NCI-H345 treated with DMSO at 0.1 percent for 48 hours (cell line): ENCODE data around the gene SIAH2.

Source experiments
- DNase-seq: peaks from one replicate; lab custom pipeline; 2025; ENCODE audit not compliant: unreplicated experiment; lab: John Stamatoyannopoulos, UW

SIAH2 gene

DNA sequence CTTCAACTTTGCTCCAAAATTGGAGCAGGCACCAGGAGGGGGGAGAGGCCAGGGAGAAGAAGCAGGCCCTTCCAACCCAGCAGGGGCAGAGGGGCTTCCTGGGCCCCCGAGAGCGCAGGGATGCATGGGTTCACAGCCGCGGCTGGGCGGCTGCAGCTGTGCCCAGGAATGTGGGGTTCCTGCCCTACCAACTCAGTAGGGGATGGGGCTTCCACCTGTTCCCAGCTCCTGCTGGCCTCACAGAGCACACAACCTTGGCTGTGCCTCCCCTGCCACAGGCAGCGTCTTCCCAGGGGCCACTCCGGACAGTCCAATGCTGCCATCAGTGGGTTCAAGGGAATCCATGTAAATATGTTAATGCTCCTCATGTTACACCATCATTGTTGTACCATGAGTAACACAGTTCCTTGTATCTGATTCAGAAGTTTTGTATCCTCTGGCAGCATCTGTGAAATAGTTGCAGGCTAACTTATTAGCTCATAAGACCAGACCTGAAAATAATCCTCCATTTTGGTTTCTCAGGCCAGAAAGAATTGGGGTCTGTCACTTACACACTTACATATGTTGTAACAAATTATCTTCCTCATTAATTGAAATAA, 12.1 kb upstream of the SIAH2 start:
- no peak for DNase-seq

DNA sequence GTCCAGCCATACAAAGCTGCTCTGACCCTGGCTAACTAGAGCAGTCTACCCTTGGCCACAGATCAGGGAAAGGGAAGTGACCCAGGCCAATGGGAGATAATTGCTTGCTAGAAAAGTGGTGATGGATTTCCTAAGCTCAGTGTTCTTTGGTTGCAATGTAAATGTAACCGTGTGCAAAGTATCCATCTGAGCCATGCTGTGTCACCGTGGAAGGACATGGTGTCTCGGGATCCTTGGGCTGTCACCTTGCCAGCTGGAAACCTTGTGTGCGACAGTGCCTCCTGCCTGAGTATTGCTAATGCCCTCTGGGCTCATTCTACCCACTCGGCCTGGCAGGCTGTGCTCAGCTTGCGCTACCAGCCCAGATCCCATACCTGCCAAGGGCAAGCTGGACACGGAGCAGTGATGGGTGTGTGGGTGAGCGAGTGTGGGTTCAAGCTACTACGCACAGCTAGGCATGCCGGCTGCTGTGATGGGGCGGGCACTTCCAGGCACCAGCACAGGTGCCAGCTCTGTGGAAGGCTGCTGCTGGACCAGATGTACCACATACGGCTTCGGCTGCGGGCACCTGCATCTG, 10.7 kb upstream of the SIAH2 start:
- no peak for DNase-seq

GRCh38 chr3:150771600-150771999, 8.6 kb upstream of the SIAH2 start:
- no peak for DNase-seq

GRCh38 chr3:150770681-150771080, 7.7 kb upstream of the SIAH2 start:
- no peak for DNase-seq

DNA sequence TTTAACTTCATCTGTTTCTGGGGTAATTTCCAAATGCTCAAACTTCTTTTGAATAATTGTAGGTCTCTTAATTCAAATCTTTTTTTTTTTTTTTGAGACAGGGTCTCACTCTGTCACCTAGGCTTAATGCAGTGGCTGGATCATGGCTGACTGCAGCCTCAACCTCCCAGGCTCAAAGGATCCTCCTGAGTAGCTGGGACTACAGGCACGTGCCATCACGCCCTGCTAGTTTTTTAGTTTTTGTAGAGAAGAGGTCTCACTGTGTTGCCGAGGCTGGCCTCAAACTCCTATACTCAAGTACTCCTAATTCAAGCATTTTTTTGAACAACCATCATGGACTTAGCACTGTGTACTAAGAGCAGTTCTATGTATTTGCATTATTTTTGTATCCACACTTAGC, 3.8 kb upstream of the SIAH2 start:
- no peak for DNase-seq

DNA sequence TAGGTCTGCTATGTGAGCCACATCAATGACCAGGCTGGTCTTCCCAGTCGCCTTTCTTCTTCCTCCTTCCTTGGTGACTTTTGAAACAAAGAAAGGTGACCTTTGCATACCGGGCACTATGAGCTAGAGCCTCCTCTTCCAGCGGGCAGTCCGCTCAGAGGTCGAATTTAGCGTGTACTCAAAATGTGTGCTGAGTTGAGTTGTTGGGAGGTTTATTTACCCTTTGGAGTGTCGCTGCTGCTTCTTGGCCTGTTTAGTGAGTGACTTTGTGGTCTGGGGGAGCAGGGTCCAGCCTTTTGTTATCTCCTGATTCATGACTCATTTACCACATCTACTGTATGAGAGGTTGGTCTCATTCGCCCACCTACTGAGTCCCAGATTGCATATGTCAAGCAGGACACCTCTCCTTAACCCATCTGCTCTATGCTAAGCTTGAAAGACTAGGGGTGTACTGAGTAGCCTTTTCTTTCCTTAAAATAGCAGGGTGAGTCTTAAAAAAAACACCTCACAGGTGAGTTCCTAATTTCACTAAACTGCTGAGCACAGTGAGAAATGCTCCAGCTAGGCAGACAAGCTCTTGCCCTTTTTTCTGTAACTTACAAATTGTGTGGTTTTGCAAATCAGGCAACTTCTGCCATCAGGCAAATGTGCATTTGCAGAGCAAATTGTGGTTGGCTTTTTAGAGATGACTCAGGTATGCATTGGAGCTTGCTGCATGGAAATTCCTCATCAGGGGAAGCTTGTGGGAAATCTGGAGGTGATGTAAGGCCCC, 3.2 kb upstream of the SIAH2 start:
- DNase-seq, result no peak

GRCh38 chr3:150764967-150765366, 2.0 kb upstream of the SIAH2 start:
- DNase-seq, result no peak

DNA sequence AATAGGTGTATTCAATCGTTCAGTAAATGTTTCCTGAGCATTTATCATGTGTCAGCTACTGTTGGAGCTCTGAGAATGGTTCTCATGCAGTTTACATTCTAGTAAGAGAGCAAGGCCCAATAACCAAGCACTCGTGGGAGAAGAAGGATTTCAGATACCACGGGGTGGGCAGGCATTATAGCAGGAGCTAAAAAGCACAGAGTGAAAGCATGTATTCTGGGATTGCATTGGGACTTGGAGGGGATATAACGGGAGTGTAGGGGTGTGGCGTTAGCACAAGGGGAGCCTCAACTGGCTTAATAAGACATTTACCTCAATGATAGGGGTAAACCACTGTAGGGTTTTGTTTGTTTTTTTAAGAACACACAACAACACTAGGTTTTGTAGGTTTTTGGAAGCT, 1.6 kb upstream of the SIAH2 start:
- no peak for DNase-seq

DNA sequence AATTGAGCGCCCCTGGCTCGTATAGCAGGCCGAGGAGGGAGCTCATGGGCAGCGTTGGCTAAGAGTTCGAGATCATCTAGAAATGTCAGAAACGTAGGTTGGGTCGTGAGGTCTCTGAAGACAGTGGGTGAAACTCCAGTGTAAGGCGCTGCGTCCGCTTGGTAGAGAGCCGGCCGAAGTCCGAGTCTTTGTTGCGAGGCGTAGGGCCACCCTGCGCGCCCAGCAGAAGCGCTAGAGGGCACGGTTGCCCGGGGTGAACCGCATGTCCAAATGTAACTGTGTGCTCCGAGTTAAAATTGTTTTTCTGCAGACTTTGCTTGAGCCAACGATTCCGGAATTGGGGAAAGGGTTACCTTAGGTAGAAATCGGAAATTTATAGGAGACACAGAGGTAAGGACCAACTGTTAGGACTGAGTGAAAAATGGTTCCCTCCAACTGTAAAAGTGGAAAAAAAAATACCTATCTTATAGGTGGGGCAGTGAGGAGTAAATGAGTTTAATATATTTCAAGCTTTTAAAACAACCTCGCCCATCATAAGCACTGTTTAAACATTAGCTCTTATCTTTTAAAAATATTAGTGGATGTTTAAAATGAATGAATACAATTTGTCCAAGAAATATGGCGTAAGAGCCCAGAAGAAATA, 993 bp upstream of the SIAH2 start:
- DNase-seq, result no peak

DNA sequence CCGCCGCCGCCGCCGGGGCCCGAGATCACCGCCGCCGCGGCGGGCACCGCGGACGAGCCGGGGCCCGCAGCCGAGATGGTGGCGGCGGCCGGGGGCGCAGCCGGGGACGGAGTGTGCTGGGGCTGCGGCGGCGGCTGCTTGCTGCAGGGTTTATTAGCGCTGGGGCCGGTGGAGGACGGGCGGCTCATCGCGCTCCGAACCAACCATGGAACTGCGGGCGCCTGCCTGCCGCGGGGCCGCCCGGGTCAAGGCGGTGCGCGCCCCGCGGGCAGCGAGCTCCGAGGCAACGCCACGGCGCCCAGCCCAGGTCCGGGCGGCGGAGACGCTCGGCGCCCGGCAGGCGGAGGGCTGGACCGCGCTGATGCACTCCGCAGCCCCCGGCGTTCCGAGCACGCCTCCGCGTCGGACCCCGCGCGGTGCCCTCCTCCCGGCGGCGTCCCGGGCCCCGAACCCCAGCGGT, 277 bp downstream of the SIAH2 start:
- no peak for DNase-seq

DNA sequence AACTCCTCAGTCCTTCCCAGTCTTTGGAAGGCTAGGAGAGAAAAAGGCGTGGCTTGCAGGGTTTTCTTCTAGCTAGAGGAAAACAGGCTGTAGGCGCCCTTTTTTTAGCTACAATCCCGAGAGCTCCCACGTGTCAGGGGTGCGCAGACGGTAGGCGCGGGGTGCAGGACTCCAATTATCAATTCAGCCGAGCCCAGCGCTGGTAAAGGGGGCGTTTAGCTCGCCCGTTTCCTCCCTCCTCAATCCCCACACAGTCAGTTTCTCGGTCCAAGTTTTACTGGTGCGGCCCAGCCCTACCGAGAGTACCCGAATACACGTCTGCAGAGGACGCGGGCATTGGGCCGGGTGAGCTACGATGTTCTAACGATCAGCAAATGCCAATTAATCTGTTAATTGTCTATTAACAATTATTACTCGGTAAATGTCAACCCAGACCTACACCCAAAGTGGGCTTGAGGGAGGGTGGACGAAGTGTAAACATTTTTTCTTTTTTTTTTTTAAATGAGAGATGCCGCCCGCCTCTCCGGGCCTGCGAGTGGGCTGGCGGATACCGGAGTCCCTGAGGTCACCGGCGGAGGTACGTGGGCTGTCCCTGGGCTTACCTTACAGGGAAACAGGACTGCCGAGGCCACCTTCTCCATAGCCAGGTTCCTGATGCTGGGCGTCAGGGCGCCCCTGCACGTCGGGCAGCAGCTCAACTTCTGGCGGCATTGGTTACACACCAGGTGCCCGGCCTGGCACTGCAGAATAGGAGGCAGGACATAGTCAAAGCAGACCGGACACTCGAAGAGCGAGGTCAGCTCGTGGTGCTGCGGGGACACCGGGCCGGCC, 923 bp downstream of the SIAH2 start:
- DNase-seq, result peak; percentile 3

- DNase-seq, result no peak
Observed at GRCh38 chr3:150760431-150761200, 2.4 kb downstream of the SIAH2 start.

DNA sequence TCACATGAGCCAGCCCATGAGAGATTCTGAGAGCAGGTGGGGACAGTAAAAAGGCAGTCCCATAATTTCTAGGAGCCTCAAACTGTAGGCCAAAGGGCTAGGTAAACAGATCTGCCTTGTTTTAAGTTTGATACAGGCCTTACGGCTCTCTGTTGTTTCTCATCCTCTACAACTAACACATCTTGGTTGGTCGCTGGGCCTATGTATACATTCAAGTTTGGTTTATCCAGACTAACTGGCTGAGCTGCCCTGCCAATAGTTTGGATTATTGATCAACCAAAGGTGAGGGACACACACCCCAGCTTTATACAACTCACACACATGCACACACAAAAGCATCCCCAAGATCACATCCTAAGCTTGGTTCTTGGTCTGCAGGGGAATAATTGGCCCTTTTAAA, 3.0 kb downstream of the SIAH2 start:
- DNase-seq, result no peak

DNA sequence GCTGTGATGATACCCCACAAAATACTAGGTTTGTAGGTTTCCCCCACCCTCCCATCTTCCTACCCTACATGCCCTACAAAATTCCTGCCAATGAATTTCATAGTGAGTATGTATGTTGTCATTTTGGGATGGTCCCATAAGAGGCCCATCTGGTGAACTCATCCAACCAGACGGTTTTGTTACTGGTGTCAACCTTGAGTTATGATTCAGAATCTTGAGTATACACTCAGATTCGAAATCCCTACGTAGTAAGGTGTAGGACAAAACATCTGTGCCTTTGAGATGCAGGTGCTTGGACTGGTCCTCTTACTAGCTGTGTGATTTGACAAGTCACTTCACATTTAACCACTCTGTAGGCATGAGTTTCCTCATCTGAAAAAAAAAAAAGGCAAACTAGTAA, 3.6 kb downstream of the SIAH2 start:
- DNase-seq, result no peak

DNA sequence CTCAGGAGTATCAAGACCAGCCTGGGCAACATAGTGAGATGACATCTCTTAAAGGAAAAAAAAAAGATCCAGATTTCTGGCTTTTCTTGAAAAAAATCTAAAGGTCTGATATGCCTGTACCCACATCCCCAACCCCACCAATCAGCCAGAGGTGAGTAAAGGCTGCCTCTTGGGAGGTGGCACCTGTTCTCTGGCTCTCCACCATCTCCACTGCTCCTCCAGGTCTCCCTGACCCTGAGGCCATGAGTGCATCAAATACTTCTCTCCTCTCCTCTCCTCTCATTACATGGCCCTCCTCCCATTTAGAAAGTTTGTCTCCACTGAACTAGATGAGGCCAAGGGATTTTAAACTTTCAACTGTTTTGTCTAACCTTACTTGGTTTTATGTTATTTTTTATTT, 5.2 kb downstream of the SIAH2 start:
- no peak for DNase-seq

DNA sequence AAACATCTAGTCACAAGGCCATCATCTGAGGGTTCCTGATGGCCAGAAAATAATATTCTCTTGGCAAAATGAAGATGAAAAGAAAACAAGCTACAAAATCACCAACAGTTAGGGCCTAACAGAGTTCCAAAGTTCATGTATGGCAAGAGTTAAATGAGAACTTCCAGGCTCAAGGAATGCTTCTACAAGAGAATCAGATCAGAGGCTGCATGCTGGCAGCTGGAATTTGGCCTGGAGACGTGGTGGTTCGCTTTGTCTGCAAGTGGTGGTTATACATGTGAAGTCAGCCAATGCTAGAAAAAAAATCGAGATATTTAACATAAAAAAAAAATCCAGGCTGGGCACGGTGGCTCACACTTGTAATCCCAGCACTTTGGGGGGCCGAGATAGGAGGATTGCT, 5.6 kb downstream of the SIAH2 start:
- no peak for DNase-seq

DNA sequence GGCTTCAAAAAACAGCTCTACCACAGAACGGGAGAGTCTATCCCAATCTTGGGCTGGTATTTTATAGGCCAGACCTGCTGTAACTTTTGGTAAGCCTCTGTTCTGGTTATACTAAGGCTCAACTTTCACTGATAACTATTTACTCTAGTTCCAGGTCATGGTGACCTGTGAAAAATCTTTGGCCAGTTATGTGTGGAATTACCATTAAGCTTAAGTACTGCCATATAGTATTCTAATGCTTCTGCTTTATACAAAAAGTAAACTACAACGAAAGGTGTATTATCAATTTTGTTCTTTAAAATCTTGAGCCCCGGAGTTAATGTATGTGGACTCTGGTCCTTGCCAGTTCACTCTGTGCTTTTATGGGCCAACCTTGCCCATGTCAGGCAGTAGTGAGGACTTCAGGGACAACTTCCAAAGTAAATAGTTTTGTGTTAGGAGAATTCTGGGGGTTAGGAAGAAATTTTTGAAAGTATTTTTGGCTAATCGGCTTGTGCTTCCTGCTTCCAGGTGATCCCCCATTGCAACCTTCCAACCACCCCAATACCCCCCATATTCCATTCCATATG, 6.4 kb downstream of the SIAH2 start:
- no peak for DNase-seq

GRCh38 chr3:150755902-150756301, 7.1 kb downstream of the SIAH2 start:
- DNase-seq, result no peak

- no peak for DNase-seq
Observed at GRCh38 chr3:150754896-150755295, 8.1 kb downstream of the SIAH2 start.

DNA sequence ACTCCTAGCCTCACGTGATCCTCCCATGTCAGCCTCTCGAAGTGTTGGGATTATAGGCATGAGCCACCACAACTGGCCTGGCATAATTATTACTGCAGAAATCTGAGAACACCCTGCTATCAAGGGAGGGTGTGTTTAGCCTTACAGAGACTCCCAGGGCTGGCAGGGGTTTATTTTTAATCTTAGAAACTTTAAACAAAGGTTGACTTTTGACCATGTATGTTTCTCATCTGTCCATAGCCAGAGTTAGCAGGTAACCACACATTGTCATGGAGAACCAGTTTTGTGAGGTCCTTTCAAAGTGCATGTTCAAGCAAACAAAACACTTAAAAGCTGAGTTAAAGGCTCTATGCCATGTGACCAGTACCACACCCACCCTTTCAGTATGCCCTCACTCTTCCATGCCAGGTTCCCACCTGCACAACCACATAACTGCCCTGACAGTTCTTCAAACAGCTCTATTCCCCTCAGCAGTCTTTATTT, 11.1 kb downstream of the SIAH2 start:
- DNase-seq, result peak; percentile 18
